A549 (cell line): ENCODE data around the gene KLHL6.

ENCODE experiments used
- CBX2 ChIP-seq: fragments of 200-600 bp; sonication (generic); IDR thresholded peaks from 2 replicates; pipeline ENCODE4 v1.6.1; 2016; ENCODE audit warnings: low read depth, mild to moderate bottlenecking, borderline replicate concordance
- CHD2 ChIP-seq: fragments of 150-350 bp; IDR thresholded peaks from 2 replicates; pipeline ENCODE4 v1.6.1; 2014; ENCODE audit warnings: low read length; ENCODE audit not compliant: partially characterized antibody
- CTCF ChIP-seq: fragments of >200 bp; sonication (Bioruptor Twin); formaldehyde crosslinking; IDR thresholded peaks from 3 replicates; pipeline ENCODE4 v1.5.1; 2016
- EHMT2 ChIP-seq: fragments of 200-600 bp; sonication (generic); IDR thresholded peaks from 2 replicates; pipeline ENCODE4 v1.6.1; 2016; ENCODE audit warnings: antibody characterized with exemption, low read depth, mild to moderate bottlenecking, moderate library complexity
- HDAC2 ChIP-seq: fragments of 200-600 bp; sonication (generic); IDR thresholded peaks from 2 replicates; pipeline ENCODE4 v1.6.1; 2016
- POLR2A ChIP-seq: IDR thresholded peaks from 2 replicates; pipeline ENCODE4 v1.6.1; 2012; ENCODE audit warnings: mild to moderate bottlenecking, low read length
- RAD21 ChIP-seq, 2 experiments: fragments of >200 bp in 1 of 2; sonication (Bioruptor Twin) in 1 of 2; formaldehyde crosslinking in 1 of 2; IDR thresholded peaks in 1 of 2; conservative IDR thresholded peaks in 1 of 2; 2 replicates in 1 of 2; 3 replicates in 1 of 2; pipeline ENCODE4 v1.6.1; 2012 to 2018; ENCODE audit warnings: inconsistent platforms in 1 of 2
- REST ChIP-seq: fragments of 200-600 bp; sonication (generic); IDR thresholded peaks from 2 replicates; pipeline ENCODE4 v1.6.1; 2016; ENCODE audit warnings: antibody characterized with exemption, mild to moderate bottlenecking, moderate library complexity
- RFX5 ChIP-seq: fragments of 450-650 bp; IDR thresholded peaks from 2 replicates; pipeline ENCODE4 v1.7.1; 2014; ENCODE audit warnings: antibody characterized with exemption, mild to moderate bottlenecking, moderate library complexity
- ZC3H11A ChIP-seq: fragments of 450-650 bp; IDR thresholded peaks from 2 replicates; pipeline ENCODE4 v1.6.1; 2014; ENCODE audit warnings: antibody characterized with exemption, mild to moderate bottlenecking
- ZSCAN20 ChIP-seq: fragments of 250-450 bp; sonication (Bioruptor Pico); IDR thresholded peaks from 2 replicates; pipeline ENCODE4 v1.8.0; 2022; ENCODE audit warnings: mild to moderate bottlenecking, moderate library complexity

GRCh38 chr3:183478501-183478900 lies 77.0 kb downstream of the KLHL6 start:
- TF ChIP-seq REST (no peak), EHMT2 (no peak), HDAC2 (no peak), CTCF (no peak), POLR2A (no peak), ZSCAN20 (no peak), CBX2 (no peak), RFX5 (no peak), RAD21 (conservative IDR thresholded peaks at IDR 0.05 in 1 of 2, IDR thresholded peaks at IDR 0.05 in 1 of 2) (no peak), CHD2 (no peak), ZC3H11A (no peak)
